AG04449 (cell line): Measurements from ENCODE around the gene KIDINS220.

Experiments
- CTCF ChIA-PET: fragments of 350-600 bp; formaldehyde crosslinking; extraction: SDS; loops from one replicate; lab custom pipeline; 2021; ENCODE audit warnings: antibody characterized with exemption; lab: Yijun Ruan, JAX
- POLR2A ChIA-PET: fragments of 400-600, 350-600 bp; formaldehyde crosslinking; extraction: SDS; loops from one replicate; lab custom pipeline; 2020; ENCODE audit warnings: antibody characterized with exemption, inconsistent platforms; lab: Yijun Ruan, JAX
- DNase-seq: peaks from one replicate; pipeline ENCODE4 v3.0.0-alpha.2; 2010; ENCODE audit warnings: low read depth, low spot score
- H3K4me3 ChIP-seq: 2 replicates; pipeline ENCODE4 v1.5.1; 2011; ENCODE audit warnings: low read depth, mild to moderate bottlenecking, control low read depth, low read length
- TF ChIP-seq, protein P1 (sequence below): IDR thresholded peaks from one replicate; pipeline ENCODE4 v1.5.1; 2011; ENCODE audit warnings: mild to moderate bottlenecking, moderate library complexity, low read length, control low read depth, inconsistent platforms; ENCODE audit not compliant: insufficient read depth; ENCODE audit errors: missing control alignments

Gene KIDINS220

DNA sequence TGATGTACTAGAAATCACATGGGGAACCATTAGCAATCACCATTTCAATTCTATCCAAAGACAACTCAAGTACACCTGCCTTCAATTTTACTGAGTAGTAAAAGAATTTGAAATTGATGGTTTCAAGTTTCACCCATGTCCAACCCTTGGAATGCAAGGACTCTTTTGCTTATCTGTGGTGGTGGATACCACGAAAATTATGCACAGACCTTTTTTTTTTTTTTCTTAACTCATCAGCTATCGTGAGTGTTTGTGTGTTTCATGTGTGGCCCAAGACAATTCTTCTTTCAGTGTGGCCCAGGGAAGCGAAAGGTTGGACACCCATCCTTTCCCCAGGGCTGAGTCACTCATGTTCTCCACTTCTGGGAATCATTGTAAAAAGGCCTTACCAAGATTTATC, 132.5 kb downstream of the KIDINS220 start:
- H3K4me3 ChIP-seq, result no peak overlapping the region
- ChIA-PET CTCF (no interaction called here), POLR2A (no interaction called here)
- TF ChIP-seq, protein P1, sequence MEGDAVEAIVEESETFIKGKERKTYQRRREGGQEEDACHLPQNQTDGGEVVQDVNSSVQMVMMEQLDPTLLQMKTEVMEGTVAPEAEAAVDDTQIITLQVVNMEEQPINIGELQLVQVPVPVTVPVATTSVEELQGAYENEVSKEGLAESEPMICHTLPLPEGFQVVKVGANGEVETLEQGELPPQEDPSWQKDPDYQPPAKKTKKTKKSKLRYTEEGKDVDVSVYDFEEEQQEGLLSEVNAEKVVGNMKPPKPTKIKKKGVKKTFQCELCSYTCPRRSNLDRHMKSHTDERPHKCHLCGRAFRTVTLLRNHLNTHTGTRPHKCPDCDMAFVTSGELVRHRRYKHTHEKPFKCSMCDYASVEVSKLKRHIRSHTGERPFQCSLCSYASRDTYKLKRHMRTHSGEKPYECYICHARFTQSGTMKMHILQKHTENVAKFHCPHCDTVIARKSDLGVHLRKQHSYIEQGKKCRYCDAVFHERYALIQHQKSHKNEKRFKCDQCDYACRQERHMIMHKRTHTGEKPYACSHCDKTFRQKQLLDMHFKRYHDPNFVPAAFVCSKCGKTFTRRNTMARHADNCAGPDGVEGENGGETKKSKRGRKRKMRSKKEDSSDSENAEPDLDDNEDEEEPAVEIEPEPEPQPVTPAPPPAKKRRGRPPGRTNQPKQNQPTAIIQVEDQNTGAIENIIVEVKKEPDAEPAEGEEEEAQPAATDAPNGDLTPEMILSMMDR, result no peak
- DNase-seq, result no peak

DNA sequence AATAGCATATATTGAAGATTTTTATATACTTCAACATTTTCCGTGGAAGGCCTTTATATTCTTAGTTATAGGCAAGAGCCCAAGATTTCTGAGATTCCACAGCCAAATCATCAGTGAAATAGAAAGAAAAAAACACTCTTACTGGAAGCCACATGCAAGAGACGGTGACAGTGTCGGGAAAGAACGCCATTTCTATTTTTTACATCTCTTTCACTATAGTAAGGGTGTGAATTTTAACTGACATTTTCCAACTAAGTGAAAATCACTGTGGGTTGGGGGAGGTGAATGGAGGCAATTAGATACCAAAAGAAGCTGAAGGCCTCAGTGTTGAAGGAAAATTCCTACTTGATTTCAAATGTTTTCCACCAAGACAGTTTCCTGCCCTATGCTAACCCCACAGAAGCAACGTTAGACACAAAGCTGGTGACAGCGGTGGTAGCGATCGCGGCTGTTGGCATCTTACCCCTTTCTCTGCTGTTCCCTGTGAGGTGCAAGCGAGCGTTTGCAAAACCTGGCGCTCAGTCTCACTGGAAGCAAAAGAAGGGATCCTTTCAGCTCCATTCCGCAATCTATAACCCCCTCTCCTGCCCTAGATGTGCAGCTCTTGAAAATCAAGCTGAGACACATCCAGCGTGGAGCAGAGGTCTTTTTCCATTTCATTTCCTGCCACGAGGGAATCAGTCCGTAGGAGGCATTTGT, 135.6 kb downstream of the KIDINS220 start:
- ChIA-PET CTCF (interaction anchor here (1.7 kb wide), 1 partner anchor 8 kb away, joined by 5 read pairs; no protein-coding TSS in a partner anchor), POLR2A (no interaction called here)
- H3K4me3 ChIP-seq, result no peak overlapping the region
- TF ChIP-seq, protein P1, result no peak
- DNase-seq, result no peak

DNA sequence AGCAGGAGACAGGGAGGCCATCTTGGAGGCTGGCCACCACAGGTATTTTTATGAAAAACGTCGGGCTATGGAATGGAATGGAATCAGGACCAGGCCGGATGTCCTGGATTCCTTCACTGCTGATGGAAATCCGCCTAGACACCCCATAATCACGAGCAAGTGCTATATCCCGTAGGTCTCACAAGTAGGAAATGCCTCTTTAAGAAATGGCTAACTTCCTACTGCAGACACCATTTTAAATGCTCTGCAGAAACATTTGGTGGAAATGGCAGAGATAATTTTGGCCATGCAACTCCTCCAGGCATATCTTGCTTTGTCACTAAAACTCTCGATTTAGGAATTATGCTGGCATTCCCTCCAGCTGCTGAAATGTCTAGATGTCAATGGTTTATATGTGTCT, 137.6 kb downstream of the KIDINS220 start:
- ChIA-PET CTCF (no interaction called here), POLR2A (no interaction called here)
- no peak for DNase-seq
- TF ChIP-seq, protein P1, result no peak
- H3K4me3 ChIP-seq, result no peak overlapping the region

DNA sequence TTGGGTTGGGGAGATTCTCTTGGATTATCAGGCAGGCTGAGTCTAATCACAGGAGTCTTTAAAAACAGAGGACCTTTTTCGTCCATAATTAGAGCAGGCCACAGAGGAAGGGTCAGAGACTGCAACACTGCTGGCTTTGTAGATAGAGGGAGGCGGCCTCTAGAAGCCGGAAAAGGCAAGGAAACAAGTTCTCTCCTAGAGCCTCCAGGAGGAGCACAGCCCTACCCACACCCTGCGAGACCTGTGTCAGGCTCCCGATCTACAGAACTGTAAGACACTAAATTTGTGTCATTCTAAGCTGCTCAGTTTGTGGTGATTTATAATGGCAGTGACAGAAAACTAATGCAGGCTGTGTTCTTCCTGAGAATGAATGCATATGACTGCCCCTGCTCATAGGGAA, 140.2 kb downstream of the KIDINS220 start:
- ChIA-PET POLR2A (no interaction called here), CTCF (interaction anchor here (1.5 kb wide), 1 partner anchor 10 kb away, joined by 3 read pairs; no protein-coding TSS in a partner anchor)
- TF ChIP-seq, protein P1, result no peak
- no peak overlapping the region for H3K4me3 ChIP-seq
- no peak for DNase-seq

DNA sequence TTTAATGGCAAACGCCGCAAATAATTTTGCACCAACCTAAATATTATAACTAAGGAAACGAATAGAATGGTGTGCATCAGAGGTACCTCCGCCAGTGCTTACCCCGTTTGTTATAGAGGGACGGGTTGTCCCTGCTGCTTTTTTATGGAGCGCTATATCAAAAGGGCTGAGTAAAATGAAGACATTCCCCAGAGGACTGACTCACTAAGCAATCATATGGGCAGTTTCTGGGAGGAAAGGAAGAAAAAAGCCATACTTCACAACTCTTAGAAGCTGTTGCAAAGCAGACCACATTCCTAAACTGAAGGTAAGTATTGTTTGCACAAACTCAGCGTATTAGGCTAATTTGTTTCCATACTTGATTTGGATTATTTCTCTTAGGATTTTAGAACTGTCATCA, 142.7 kb downstream of the KIDINS220 start:
- POLR2A ChIA-PET, result interaction anchor here (0.7 to 1.1 kb wide), 3 partner anchors 13 to 86 kb away, joined by 3 to 4 read pairs (median 4); partner anchors contain the start of gene ID2
- H3K4me3 ChIP-seq, result no peak overlapping the region
- no peak for DNase-seq
- CTCF ChIA-PET, result interaction anchor here (1.3 kb wide), 1 partner anchor 54 kb away, joined by 3 read pairs; no protein-coding TSS in a partner anchor
- TF ChIP-seq, protein P1, result no peak

DNA sequence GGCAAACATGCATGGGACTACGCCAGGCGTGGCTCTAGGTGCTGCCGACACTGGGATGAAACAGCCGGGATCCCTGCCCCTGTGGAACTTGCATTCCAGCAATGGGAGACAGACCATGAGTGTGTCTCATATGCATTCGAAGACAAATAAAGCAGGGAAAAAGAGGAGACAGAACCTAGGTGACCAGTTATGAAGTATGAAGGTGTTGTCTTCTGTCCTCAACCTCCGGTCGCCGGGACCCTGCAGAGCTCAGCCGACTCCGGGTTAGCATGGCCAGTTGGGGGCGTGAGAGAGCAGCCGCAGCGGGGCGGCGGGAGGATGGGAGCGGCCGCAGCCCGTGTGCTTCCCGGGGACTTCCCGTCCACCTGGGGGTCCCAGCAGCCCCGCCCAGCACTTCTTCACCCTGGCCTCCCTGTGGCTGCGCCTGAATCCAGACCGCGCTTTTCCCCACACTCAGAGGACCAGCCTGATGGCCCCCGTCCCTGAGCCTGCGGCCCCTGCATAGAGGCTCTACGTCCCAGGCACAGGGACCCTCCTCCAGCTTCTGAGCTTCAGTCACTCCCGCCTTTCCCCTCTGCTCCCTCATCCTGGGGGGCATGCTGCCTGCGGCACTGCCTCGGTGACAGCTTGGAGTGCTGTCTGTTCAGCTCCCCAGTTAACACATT, 144.1 kb downstream of the KIDINS220 start:
- DNase-seq, result no peak
- ChIA-PET CTCF (interaction anchor here (1.0 to 2.6 kb wide), 5 partner anchors 9 to 525 kb away, joined by 3 to 11 read pairs (median 5); no protein-coding TSS in a partner anchor), POLR2A (interaction anchor here (0.8 to 1.0 kb wide), 2 partner anchors 10 to 12 kb away, joined by 3 read pairs; partner anchors contain the start of gene ID2)
- TF ChIP-seq, protein P1, result peak; percentile 60
- H3K4me3 ChIP-seq, result peak overlapping the region; percentile 30; the same call in 1 of the 2 replicates
